Measurements from ENCODE around the gene RAB9B.

Gene RAB9B

DNA sequence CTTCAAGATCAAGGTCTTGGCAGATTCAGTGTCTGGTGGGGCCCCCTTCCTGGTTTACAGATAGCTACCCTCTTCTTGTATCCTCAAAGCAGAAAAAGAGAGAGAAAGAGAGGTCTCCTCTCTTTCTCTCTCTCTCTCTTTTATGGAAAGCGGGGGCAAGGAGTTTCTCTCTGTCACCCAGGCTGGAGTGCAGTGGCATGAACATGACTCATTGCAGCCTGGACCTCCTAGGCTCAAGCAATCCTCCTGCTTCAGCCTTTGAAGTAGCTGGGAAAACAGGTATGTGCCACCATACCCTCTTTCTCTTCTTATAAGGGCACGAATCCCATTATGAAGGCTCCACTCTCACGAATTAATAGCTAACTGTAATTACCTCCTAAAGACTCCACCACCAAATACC, 20.2 kb downstream of the RAB9B start:
- DNase-seq (ENCODE audit: low read depth, low spot score), result no peak

DNA sequence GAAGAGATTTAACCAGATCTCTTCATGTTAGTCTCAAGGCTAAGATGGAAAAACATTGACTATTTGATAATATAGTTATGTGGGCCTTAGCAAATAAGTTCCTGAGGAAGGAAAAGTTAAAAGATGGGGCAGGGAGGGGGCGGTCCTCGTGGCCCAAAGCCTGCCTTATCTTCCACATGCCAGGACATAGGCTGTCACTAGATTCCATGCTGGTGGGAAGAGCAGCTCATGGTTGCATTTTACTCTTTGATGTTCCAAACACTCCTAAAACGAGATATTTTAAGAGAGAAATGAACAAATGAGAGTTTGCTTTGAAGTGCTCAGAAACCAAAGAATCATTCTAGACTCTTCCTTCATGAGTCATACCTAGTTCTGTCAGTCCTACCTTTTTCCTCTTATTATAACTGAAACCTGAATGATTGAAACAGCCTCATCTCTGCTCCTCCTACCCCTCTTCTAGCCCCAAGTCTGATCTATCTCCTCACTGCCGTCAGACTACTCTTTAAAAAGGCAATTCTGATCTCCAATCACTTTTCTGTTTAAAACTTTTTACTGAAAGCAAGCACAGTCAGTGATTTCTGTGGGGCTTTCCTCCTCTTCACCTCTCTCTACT, 25.1 kb downstream of the RAB9B start:
- DNase-seq (ENCODE audit: low read depth, low spot score), result no peak

DNA sequence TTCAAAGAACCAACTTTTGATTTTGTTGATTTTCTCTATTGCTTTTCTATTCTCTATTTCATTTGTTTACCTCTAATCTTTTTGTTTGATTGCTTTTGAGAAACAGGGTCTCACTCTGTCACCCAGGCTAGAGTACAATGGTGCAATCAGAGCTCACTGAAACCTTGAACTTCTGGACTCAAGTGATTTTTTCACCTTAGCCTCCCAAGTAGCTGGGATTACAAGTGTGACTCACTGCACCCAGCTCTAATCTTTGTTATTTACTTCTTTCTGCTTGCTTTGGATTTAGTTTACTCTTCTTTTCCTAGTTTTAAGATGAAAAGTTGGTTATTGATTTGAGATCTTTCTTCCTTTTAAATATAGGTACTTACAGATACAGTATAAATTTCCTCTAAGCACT, 26.2 kb downstream of the RAB9B start:
- DNase-seq (ENCODE audit: low read depth, low spot score), result no peak

DNA sequence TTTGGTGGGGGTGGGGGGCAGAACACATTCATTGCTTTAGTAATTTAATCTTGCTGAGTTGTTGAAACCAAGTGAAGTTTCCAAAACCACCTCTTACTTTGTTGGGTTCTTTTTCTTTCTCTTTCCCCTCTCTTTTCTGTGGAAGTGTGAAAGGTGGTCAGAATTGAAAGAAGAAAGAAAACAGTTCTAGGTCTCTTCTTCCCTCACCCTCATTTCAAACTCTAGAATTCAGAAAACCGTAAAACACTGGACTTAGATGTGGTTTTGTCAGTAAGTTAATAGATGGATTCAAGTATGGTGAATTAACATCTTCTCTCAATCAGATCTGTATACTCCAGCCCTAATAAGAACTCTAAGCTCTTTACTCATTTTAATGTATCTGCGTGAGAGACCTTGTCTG, 31.7 kb downstream of the RAB9B start:
- DNase-seq (ENCODE audit: low read depth, low spot score), result no peak

DNA sequence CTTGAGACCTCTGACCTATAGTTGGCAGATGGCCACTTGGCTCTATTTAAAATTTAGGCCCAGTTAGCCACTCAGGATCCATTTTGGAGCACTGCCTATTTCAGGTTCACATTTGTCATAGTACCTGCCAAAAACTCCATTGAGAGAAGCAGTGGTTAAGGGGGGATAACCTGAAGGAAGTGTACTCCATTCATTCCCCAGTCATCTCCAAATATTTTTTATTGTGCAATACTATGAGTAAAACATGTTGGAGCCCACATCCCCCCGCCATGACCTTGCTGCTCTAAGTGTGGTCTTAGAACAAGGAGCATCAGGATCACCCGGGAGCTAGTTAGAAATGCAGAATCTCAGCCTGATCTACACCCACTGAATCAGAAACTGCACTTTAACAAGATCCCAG, 34.4 kb downstream of the RAB9B start:
- no peak for DNase-seq (ENCODE audit: low read depth, low spot score)

DNA sequence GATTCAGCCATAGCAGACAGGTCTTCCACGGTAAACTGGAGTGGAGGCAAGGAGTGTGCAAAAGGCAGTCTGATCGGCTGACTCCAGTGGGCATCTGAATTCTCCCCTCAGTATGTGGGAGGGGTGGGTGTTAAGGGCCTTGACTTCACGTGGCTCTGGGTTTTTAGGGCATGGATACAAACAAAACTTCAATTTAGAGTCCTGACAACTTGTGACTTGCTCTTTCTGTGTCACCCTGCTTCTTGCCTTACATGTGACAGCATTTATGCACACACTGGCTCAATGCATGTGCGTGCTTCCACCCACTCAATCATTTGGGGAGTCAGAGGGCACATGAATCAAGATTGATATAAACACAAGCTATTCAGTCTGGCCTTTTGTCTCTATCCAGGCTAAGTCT, 37.9 kb downstream of the RAB9B start:
- no peak for DNase-seq (ENCODE audit: low read depth, low spot score)

DNA sequence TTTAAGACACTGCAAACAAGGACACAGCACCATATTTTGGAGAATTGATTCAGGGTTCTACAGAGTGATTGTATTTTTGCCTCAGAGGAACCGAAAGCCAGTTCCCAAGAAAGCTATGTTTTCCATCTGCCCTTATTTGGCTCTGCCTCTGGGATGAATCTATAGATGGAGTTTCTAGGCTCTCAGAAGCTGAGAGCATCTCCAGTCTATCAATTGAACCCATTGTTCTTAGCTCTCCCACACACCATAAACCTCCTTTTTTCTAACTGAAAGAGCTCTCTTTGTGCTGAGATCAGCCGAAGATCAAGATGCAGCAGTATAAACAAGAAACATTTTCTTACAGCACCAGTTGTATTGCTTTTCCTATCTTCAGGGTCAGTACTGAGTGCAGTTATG, 38.5 kb downstream of the RAB9B start:
- DNase-seq (ENCODE audit: low read depth, low spot score), result no peak

DNA sequence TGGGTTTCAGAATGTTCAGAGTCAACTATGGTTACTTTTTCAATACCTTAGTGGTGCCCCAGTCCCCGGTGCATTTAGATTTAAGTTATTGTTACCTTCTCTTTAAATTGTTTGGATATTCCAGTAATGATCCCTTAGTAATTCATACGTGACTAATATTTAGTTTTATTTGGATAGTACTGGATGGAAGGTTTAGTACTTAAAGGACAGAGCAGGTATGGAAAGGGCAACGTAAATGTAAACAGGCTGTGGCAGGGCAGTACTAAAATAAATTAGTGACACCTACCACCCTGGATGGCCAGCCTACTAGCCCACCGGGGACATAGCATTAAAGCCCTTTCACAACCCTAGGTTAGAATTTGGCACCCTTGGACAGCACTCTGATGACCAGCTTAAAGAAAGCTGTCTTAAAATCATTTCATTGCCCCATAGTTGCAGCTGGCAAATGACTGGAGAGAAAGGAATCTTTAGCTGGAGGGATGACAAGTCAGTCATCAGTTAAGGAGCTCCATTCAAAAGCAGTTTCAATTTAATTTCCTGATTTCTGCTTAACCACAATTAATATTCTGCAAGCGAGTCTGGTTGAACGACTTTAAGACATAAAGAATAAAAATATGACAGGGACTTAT, 39.0 kb downstream of the RAB9B start:
- no peak for DNase-seq (ENCODE audit: low read depth, low spot score)

DNA sequence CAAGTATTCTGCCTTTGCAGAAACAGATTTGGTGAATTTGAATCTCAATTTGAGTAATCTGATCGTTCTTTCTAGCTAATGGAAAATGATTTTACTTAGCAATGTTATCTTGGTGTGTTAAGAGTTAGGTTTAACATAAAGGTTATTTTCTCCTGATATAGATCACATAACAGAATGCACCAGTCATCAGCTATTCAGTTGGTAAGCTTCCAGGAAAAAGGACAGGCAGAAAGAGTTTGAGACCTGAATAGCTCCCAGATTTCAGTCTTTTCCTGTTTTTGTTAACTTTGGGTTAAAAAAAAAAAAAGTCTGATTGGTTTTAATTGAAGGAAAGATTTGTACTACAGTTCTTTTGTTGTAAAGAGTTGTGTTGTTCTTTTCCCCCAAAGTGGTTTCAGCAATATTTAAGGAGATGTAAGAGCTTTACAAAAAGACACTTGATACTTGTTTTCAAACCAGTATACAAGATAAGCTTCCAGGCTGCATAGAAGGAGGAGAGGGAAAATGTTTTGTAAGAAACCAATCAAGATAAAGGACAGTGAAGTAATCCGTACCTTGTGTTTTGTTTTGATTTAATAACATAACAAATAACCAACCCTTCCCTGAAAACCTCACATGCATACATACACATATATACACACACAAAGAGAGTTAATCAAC, 40.1 kb downstream of the RAB9B start:
- no peak for DNase-seq (ENCODE audit: low read depth, low spot score)

DNA sequence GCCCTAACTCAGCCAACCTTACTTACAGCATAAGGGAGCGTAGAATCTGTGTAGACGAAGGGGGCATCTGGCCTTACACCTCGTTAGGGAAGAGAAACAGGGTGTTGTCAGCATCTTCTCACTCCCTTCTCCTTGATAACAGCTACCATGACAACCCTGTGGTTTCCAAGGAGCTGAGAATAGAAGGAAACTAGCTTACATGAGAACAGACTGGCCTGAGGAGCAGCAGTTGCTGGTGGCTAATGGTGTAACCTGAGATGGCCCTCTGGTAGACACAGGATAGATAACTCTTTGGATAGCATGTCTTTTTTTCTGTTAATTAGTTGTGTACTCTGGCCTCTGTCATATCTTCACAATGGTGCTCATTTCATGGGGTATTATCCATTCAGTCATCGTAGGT, 40.8 kb downstream of the RAB9B start:
- DNase-seq (ENCODE audit: low read depth, low spot score), result no peak

DNA sequence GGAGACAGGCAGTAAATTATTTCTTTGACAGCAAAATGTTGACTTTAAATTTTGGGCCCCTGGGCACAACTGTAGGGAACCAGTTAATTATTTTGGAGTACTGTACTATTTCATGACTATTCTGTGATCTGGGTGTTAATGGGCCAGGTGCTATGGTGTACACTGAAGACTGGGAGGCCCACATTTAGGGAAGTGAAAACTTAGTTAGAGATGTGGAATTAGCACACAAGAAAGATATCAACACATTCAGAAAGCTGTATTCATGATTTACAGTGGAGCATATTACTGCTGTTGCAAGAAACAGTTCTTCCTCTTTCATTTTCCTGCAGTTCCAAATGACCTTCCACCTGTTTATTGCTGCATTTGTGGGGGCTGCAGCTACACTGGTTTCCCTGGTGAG, 43.1 kb downstream of the RAB9B start:
- DNase-seq (ENCODE audit: low read depth, low spot score), result no peak

DNA sequence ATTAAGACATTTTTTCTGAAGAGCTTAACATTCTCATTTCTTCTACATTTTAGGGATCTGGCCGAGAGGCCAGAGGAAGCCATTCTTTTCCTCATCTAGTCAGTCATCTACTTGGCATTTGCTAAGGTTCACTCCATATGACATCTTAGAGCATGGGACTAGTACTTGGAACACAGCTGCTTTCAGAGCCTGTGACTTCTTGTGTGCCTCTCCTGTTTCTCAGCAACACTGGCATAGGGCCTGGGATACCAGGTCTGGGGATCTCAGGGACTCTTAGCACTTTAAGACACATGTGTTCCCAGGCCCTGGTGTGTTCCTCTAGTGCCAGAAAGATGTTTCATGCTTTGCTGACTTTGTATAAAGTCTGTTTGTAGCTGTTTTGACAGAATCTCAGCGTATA, 48.1 kb downstream of the RAB9B start:
- no peak for DNase-seq (ENCODE audit: low read depth, low spot score)

DNA sequence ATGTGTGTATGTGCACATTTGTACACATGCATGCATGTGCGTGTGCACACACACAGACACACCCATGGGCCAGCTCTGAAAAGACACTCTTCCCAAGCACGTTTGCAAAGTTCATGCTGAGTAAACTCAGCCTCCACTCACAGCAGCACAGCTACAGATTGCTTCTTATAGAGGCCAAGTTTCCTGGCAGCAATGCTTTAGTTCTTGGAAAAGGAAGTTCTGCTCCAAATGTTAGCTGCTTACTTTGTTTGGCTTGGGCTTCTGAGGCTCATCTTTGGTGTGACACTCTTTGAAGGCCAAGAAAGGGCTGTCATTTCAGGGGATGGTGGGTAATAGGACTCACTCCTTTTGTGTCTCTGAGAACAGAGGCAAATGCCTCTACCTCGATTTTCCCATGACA, 48.9 kb downstream of the RAB9B start:
- no peak for DNase-seq (ENCODE audit: low read depth, low spot score)

DNA sequence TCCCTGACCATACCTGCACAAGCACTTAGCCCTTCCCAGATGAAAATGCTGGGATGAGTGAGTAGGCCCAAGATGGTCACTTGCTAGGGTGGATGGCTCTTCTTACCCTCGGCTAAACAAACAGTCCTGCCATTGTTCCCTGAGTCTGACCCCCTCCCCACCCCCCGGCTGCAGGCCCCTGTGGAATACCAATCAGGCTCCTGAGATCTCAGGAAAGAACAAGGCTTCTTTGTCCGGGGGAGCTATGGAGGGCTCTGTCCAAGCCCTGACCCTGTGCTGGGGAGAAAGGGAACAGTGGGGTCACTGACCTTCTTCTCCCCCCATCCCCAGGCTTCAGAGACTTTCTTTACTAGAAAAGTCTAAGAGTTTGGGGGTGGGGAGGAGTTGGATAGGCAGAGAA, 49.4 kb downstream of the RAB9B start:
- no peak for DNase-seq (ENCODE audit: low read depth, low spot score)

DNA sequence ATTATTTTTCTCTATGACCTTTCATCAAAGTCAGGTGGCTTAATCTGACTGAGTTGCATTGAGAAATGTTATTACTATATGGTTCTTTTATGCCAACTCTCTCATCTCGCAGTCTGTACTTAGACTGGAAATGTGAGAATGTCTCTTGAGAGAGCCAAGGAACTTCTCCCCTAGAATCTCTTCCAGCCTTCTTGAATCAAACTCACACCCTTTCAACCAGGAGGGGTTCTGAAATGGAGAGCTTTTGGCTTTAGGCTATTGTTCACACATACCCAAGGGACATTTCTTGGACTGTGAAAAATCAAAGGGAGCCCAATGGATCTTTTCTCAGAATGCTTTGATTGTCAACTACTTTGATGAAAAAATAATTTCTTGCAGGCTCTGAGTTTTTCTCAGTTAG, 50.4 kb downstream of the RAB9B start:
- DNase-seq (ENCODE audit: low read depth, low spot score), result no peak

DNA sequence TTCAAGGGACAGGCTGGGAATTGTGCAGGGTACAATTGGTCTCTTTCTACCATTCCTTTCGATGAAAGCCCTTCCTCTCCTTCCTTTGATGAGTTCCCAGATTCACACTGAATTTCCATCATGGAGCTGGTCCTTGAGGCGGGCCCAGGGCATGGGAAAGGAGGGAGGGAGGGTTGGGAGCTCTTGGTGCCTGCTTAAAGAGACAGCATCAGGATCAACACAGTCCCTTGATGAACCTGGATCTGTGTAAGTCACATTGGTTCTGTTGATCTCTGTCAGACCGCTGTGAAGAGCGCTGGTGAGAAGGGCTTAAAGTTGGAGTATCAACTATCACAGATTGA, 51.0 kb downstream of the RAB9B start:
- no peak for DNase-seq (ENCODE audit: low read depth, low spot score)

DNA sequence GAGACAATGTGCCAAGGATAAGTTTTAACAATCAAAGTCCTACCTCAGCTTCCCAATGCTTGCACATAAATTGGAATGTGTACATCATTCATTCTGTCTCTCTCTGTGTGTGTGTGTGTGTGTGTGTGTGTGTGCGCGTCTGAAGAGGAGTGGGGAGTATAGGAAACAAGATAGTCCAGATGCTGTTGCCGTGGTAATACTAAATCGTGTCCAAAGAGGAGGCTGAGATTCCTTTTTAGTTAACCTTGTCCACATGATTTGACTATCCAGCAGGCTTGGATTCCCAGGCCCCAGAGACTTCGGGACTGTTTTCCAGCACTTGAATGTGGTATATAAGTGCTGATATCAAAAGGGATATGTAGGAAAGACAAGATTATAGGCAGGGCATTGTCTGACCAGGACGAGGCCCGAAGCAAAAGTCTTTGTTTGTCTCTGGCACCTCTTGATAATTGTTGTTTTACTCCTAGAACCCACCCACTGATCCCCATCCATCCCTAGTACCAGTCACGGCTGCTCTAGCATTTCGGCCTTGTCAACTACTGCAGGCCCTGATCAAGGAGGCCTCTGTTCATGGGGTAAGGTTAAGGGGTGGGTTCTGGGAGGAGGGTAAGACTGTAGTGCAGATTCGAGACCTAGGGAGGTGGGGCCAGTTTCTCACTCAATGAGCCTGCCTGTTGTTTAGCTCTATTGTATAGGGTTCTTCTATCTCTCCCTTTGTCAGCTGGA, 51.6 kb downstream of the RAB9B start:
- DNase-seq (ENCODE audit: low read depth, low spot score), result no peak

DNA sequence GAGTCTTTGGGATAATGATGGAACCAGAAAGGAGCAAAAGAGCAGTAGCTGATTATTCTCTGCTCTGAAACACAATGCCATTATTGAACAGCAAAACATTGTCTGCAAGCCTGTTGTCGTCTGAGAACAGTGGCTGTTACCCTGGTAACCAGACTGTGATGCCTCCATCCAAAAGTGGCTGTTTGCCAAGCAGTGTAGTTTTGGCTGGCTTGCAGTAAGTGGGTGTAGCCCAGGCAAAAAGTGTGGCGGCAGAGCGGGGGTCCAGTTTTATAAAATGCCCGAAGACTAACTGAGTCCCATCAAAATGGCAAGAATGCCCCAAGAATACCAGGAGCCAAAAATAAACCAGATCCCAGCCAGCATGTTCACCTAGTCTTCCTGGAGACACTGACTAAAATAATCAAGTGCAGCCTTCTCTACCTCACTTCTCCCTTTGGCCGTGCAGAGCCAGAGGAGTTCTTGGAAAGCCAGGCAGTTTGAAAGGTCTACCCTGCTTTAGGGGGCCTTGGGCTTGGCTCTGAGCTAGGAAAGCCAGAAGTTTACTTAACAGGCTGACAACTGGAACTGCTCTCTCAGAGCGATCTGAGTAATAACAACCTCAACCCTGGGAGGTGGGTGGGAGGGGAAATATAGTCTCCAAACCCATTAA, 52.8 kb downstream of the RAB9B start:
- no peak for DNase-seq (ENCODE audit: low read depth, low spot score)

DNA sequence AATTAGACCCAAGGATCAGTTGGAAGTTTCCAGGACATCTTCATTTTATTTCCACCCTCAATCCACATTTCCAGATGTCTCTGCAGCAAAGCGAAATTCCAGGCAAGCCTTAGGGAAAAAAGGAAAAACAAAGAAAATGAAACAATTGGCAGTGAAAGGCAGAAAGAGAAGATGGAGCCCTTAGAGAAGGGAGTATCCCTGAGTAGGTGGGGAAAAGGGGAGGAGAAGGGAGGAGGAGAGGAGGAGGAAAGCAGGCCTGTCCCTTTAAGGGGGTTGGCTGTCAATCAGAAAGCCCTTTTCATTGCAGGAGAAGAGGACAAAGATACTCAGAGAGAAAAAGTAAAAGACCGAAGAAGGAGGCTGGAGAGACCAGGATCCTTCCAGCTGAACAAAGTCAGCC, 55.5 kb downstream of the RAB9B start, which contains the start of gene PLP1:
Gene PLP1 (plus strand): TSS at position 295 of the 400 bp plus-strand sequence. CDS start 156 bp downstream, outside the sequence.
- no peak for DNase-seq (ENCODE audit: low read depth, low spot score)

DNA sequence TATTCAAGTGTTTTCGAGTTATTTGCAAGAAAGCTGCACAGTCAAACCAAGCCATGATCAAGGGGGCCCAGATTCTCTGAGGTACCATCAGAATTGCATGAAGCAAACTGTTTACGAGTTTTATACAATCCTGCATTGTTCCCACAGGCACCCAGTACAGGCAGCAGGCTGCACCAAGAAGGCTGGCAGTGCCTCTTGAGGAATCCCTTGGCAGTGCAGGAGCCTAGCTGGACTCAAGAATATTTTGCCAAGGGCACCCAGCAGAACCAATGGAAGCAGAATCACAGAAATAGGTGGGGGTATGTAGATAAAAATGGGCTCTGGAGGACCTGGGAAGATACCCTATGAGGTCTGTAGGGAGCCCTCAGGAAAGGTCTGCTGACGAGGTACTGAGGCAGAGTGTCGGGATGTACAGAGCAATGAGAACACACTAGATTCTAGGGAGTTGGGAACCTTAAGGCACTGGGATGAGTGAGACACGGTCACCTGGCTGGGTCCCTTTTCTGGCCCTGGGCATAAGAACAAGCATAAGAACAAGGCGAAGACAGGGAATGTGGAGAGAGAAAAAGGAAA, 57.9 kb downstream of the RAB9B start:
- DNase-seq (ENCODE audit: low read depth, low spot score), result no peak

DNA sequence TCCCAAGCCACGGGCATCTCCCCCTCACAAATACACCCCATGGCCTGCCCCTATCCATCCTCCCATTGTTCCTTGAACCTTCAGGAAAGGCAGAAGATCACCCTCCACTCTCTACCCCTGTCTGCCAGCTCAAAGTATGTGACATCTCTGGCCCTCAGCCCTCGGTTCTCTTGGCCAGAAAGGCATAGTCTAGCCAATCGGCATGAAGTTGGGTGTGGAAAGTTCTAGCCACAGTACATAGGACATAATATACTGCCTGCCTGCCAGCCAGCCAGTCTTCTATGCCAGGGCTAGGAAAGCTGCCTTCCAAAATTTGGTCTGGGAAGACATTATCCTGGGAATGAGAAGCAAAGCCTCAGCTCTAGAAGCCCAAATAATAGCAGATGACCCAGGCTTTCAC, 58.6 kb downstream of the RAB9B start:
- no peak for DNase-seq (ENCODE audit: low read depth, low spot score)

Data from iPS DF 19.7 (cell line).